Thyroid gland (tissue), 4 donors: ENCODE results near the gene DISC1.

ENCODE experiments used
- POLR2A ChIP-seq, 2 donors: fragments of 450-650 bp; IDR thresholded peaks; one replicate each; pipeline ENCODE4 v1.6.1; 2017; ENCODE audit warnings: antibody characterized with exemption in 2 of 2, mild to moderate bottlenecking in 2 of 2, moderate library complexity in 1 of 2
- TF ChIP-seq, protein P1 (sequence below), 6 experiments: fragments of 200-600 bp in 3 of 6; fragments of 450-650 bp in 3 of 6; sonication (generic) in 3 of 6; IDR thresholded peaks; one replicate each; pipeline ENCODE4 v1.5.1; 2016 to 2019; ENCODE audit warnings: antibody characterized with exemption in 6 of 6, mild to moderate bottlenecking in 2 of 6, inconsistent platforms in 1 of 6, moderate library complexity in 1 of 6

DNA sequence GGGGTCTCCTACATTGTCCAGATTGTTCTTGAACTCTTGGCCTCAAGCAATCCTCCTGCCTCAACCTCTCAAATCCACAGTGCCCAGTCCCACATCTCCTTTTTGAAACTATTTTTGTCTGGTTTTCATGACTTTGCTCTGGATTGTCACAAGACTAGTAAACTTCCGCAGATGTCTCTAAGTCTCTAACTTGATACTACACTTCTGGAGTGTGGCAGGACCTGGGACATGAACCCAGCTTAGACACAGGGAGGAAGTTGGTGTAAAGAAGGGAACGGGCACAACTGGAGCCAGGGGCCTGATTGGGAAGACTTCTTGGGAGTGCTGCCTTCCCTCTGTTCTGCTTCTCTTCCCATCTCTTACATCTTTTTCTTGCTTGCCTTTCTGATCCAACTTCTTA is 16.2 kb upstream of the DISC1 start:
- TF ChIP-seq, protein P1, sequence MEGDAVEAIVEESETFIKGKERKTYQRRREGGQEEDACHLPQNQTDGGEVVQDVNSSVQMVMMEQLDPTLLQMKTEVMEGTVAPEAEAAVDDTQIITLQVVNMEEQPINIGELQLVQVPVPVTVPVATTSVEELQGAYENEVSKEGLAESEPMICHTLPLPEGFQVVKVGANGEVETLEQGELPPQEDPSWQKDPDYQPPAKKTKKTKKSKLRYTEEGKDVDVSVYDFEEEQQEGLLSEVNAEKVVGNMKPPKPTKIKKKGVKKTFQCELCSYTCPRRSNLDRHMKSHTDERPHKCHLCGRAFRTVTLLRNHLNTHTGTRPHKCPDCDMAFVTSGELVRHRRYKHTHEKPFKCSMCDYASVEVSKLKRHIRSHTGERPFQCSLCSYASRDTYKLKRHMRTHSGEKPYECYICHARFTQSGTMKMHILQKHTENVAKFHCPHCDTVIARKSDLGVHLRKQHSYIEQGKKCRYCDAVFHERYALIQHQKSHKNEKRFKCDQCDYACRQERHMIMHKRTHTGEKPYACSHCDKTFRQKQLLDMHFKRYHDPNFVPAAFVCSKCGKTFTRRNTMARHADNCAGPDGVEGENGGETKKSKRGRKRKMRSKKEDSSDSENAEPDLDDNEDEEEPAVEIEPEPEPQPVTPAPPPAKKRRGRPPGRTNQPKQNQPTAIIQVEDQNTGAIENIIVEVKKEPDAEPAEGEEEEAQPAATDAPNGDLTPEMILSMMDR (IDR thresholded peaks at IDR 0.05) = no peak
- TF ChIP-seq POLR2A (IDR thresholded peaks at IDR 0.05) = no peak
